Glomerular visceral epithelial cell (primary cell): ENCODE results near the gene ATG10.
"Not testable (repeated sequence)": the region's sequence is repeated elsewhere in the genome, so short reads cannot be mapped to it uniquely, and the experiment has no call there.

ENCODE experiments used
- DNase-seq: peaks from one replicate; pipeline ENCODE4 v3.0.0-alpha.2; 2016; ENCODE audit errors: extremely low spot score

ATG10 gene

DNA sequence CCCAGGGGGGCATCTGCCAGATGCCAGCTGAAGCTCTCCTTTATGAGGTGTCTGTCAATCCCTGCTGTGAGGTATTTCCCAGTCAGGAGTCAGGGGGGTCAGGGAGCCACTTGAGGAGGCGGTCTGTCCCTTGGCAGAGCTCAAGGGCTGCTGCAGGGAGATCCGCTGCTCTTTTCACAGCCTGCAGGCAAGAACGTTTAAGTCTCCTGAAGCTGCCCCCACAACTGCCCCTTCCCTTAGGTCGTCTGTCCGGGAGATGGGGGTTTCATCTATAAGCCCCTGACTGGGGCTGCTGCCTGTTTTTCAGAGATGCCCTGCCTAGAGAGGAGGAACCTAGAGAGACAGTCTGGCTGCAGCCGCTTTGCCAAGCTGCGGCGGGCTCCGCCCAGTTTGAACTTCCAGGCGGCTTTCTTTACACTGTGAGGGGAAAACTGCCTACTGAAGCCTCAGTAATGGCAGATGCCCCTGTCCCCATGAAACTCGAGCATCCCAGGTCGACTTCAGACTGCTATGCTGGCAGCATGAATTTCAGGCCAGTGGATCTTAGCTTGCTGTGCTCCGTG is 158.0 kb downstream of the ATG10 start:
- no peak for DNase-seq

DNA sequence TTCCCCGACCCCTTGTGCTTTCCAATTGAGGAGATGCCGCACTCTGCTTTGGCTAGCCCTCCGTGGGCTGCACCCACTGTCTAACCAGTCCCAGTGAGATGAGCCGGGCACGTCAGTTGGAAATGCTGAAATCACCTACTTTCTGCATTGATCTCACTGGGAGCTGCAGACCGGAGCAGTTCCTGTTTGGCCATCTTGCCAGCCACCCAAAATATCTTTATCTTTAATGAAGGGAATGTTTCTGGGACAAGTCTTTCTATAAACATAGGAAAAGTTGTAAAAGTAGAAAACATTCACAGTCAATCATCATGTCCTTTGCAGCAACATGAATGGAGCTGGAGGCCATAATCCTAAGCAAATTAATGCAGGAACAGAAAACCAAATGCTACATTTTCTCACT is 158.8 kb downstream of the ATG10 start:
- no peak for DNase-seq

DNA sequence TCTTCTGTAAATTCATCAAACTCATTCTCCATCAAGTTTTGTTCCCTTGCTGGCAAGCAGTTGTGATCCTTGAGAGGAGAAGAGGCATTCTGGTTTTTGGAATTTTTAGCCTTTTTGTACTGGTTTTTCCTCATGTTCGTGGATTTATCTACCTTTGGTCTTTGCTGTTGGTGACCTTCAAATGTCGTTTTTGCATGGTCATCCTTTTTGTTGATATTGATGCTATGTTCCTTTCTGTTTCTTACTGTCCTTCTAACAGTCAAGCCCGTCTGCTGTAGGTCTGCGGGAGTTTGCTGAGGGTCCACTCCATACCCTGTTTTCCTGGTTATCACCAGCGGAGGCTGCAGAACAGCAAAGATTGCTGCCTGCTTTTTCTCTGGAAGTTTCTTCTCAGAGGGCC is 165.4 kb downstream of the ATG10 start:
- no peak for DNase-seq

DNA sequence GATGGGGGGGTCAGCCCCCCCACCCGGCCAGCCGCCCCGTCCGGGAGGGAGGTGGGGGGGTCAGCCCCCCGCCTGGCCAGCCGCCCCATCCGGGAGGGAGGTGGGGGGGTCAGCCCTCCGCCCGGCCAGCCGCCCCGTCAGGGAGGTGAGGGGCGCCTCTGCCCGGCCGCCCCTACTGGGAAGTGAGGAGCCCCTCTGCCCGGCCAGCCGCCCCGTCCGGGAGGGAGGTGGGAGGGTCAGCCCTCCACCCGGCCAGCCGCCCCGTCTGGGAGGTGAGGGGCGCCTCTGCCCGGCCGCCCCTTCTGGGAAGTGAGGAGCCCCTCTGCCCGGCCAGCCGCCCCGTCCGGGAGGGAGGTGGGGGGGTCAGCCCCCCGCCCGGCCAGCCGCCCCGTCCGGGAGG is 168.0 kb downstream of the ATG10 start:
- not testable (repeated sequence) for DNase-seq

DNA sequence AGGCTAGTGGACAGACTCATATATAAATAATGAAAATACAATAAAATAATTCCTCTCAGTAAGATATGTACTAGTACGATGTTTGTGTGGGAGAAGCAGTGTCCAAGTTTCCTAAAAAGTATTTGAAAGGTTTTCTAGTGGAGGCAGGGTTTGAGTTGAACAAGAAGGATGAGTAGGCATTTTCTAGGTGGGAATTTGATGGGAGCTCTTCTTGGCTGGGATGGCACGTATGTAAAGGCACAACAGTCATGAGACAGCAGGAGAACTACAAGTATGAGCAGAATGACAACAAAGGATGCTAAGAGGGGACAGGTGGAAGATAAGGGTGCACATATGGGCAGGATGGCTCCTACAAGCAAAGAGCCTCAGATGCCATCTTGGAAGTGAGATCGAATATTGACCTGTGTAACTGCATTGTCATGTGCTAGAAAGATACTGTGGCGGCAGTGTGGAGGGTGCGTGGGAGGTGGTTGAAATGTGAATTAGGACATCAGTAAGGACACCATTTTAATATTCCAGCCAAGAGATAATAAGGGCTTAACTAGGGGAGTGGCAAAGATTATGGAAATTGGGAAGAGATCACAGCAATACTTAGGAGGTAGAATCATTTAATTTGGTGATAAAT is 170.5 kb downstream of the ATG10 start:
- no peak for DNase-seq

DNA sequence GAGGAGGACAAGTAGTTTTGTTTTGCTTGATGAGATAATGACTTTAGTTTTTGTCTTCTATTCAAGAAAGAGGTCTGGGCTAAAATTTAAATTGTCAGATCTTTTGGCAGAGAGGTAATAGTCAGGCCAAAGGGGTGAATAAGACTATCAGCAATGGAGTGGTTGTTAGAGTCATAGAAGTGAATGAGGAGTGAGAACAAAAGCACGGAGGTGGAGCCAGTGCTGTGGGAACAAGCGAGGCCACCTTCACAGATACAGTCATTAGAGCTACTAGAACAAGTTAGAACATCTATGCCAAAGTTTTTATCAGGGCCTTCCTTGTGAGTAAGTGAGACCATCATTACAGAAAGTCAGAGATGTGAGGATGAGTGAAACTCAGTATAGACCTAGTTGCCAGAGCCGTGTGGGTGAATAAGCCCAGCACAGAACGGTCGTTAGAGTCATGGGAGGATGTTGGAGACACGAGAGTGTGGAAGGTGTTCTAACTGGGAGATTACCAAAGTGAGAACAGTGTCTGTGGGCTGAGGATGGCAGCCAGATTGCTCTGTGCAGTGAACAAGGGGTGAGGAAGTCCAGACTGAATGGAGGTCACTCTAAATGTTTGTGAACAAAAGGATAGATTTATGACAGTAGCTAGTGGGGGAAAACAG is 171.2 kb downstream of the ATG10 start:
- DNase-seq, result no peak

DNA sequence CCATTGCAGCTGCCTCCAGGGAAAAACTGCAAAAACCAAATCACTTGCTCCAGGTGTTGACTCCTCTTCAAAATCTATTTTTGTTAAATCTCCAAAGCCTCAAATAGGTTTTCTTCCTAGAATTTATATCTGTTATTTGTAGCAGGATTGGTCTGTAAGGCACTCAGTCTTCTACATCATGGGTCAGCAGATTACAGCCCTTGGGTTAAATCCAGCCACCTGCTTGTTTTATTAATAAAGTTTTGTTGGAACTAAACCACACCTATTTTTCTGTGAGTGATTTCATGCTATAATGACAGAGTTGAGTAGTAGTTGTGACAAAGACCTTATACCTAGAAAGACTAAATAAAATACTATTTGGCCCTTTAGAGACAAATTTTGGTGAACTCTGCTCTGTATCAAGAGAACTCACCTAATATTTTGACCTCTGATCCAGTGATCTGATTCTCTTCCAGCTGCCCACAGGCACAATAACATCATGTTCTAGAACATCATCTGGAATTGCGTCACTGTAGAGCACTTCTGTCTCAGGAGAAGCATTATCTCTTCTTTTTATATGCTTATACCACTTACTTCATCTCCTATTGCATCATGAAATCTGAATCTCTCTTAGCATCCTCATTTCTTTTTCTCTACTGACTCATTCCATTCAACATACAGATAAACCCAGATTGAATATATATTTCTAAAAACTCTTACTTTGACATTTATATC is 176.2 kb downstream of the ATG10 start:
- no peak for DNase-seq

DNA sequence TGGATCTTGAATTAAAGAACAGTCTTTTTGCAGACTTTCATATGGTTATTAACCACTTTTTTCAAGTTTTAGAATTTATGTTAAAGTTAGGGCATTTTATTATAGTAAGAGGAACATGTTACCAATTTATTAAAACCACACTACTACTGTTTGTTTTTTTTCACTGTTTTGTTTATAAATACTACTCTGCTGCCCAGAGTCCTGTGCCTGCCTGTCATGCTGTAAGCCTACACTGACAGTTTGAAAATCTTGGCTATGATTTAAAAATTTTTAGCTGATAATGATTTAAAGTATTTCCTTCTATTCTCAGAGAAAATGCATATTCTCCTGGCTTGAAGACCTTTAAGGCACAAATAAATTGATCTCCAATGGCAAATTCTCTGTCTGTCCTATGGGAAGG is 177.6 kb downstream of the ATG10 start:
- no peak for DNase-seq

DNA sequence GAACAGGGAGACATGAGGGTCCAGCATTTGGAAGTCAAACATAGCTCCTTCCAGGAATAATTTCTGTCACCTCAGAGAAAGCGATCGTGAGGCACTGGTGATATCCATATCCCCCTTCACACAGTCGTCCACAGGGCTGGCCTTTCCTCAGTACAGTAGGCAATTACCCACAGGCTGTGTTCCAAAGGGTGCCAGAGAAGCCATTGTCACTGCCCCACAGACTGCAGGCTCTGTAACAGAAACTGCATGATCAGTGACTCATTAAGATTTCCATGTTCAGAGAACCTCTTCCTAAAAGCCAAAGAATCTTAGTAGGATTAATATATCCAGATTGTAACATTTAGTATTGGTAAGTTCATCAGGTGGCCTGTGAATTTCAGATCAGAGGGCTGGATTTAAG is 178.7 kb downstream of the ATG10 start:
- peak; percentile 16 for DNase-seq

DNA sequence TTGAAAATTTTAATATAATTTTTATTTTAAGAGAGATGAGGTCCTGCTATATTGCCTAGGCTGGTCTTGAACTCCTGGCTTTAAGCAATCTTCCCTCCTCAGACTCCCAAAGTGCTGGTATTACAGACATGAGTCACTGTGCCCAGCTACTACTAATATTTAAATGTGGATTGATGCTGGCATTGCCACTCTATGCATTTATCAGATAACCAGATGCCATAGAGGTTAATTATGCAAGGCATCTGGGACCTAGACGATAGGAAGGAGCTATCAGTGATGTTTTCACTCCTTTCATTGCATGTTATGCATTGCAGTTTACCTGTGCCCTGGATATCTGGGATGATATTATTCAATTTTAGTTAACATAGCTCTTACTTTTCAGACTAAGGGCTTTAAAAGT is 179.4 kb downstream of the ATG10 start:
- DNase-seq, result no peak

DNA sequence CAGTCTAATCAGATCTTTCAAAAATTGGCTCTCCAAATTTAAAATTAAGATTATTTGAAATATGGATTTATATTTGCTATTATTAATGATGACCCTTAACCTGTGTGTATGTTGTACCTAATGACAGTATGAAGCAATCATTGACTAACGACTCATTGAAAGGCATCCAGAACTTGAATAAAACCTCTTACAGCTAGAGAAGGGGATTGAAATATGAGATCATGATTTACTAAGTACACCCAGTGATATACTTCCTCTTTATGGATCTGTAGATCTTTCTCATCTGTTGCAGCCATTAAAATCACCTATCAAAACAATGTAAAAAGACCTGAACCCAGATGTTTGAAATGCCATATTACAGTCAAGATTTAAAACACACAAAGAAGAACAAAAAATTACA is 179.8 kb downstream of the ATG10 start:
- DNase-seq, result peak; percentile 9

DNA sequence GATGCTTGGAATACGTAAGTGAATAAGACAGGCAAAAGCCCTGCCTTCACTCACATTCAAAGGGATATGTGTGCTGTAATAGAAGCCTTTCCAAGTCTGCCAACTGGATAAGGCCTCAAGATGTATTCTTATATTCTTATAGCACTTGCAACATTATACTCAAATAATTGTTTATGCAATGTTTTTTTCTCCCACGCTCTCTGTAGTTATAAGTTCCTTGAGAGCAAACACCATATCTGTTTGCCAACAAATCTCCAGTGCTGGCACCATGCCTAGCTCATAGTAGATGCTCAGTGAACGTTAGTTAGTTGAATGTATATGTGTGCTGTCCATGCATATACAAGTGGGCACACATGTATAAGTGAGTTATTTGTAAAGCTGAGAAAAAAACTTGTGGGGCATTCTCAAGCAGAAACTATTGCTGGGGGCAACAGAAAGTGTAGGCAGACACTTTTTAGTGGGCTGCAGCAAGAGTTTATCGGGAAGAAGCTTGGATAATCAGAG is 181.2 kb downstream of the ATG10 start:
- DNase-seq, result no peak

DNA sequence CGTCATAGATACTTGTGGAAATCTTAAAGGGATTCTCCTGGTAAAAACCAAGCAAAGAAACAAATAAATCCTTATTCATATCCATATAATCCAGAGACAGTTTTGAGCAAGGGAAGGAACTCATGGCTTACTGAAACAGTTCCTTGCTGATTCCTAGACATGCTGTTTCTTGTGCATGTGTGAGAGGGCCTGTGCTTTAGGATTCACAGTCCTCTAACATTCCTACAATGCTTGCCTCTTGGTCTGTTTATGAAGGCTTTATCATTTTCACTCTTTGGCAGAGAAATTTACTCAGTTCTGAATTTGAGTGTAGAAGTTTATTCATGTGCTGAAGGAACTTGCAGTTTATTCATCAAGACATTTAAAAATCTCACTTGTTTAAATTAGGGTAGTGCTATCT is 183.0 kb downstream of the ATG10 start:
- no peak for DNase-seq

DNA sequence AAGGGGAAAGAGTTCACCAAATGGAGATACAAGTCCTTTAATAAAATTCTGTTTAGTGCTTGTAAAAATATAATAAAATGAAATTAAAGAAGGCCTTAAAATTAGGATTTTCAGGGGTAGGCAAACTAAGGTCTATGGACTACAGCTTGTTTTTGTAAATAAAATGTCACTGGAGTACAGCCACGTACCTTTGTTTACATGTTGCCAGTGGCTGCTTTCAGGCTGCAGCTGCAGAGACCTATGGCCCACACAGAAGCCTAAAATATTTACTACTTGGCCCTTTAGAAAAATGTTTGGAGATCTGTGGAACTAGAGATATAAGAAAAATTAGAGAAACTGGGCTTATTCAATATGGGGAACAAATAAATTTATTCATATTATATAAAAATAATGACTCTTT is 183.5 kb downstream of the ATG10 start:
- DNase-seq, result no peak

DNA sequence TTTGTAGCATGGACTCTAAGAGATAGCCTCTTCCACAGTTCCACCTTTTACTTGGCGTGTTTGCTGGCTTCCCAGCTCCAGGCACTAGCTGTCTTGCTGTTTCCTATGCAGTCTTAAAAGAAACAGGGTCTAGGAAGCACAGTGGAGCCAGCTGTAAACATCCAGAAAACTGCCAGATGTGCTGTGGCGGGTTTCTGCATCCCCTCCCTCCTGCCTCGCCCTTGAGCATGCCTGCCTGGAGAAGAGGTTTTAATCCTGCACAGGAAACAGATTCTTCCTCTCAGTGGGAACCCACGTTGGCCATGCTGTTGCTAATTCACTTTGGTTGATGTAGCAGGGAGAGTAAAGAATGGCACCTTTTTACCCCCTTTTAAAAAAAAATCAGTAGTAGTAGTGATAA is 185.1 kb downstream of the ATG10 start:
- no peak for DNase-seq

DNA sequence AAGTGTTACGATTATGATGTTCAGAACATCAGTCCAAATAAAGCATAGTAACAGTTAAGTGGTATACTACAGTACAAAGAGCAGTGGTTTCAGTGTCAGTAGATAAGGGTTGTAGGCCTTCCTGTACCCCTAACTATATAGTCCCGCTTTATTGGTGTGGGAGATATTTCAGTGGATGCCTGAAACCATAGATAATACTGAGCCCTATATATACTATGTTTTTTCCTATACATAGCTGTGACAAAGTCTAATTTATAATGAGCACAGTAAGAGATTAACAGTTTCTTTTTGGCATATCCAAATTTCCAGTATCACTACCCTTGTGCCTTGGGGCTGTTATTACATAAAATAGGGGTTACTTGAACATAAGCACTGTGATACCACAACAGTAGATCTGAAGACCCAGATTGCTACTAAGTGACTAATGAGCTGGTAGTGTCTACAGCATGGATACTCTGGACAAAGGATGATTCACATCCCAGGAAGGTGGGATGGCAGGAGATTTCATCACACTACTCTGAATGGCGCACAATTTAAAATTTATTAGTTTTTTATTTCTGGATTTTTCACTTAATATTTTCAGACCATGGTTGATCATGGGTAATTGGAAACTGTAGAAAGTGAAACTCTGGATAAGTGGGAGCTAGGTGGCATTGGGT is 187.1 kb downstream of the ATG10 start:
- DNase-seq, result peak; percentile 76

DNA sequence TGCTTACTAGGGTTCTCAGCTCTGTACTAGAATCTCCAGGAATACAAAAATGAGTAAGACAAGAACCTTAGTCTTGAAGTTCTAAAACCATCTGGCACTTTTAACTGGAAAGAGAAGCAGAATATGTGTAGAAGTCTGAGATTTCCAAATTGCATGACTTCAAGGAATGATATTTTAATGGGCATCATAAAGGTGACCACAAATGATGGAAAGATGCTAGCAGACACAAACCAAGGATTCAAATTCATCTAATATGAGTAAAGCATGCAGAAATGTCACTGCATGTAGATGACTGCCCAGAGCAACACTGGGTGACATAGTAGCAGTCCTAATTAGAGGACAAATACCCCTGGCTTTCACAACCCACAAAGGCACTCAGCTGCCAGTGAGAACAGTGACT is 189.1 kb downstream of the ATG10 start:
- DNase-seq, result peak; percentile 49

DNA sequence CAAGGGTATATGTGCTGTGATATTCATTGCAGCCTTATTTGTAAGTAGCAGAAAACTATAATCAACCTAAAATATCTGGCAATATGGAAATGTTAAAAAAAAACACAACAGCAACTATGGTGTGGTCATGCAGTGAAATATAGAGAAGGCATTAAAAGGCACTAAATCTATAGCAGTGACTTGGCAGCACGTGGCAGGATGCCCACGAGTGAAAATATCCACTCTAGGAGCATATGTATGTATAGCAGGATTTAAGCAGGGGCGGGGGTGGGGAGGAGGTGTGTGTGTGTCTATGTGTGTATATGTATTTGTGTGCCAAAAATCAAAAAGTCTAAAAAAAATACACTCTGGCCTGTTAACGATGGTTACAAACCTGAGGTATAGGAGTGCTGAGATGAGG is 190.8 kb downstream of the ATG10 start:
- DNase-seq, result no peak

DNA sequence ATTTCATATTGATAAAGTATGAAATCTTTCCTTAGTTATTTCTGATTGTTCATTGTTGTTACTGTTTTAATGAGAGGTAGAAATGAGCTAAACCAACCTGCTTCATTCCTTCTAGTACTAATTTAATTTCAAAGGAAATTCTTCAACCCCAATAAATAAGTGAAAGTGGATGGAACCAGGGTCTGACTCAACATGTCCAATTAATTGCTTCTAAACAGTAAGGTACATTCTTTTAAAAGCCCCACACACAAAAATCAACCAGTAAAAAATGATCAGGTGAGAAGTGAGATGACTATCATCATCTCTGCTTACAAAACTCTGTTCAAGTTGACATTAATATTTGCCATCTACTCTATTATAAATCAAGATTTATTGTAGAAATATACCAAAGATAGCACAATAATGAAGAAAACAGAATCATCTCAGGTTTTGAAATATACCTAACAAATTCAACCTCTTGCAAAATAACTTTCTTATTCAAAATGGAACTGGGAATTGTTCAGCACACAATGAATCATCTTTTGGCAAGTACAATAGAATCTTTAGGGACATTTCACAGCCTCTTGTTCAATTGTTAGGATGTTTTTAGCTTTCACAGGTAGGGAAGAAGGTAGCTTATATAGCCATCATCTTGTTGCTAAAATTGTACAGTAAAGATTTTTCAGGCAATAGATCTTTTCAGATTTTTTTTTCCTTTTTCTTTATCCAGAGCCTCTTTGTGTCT is 191.8 kb downstream of the ATG10 start:
- DNase-seq, result no peak

DNA sequence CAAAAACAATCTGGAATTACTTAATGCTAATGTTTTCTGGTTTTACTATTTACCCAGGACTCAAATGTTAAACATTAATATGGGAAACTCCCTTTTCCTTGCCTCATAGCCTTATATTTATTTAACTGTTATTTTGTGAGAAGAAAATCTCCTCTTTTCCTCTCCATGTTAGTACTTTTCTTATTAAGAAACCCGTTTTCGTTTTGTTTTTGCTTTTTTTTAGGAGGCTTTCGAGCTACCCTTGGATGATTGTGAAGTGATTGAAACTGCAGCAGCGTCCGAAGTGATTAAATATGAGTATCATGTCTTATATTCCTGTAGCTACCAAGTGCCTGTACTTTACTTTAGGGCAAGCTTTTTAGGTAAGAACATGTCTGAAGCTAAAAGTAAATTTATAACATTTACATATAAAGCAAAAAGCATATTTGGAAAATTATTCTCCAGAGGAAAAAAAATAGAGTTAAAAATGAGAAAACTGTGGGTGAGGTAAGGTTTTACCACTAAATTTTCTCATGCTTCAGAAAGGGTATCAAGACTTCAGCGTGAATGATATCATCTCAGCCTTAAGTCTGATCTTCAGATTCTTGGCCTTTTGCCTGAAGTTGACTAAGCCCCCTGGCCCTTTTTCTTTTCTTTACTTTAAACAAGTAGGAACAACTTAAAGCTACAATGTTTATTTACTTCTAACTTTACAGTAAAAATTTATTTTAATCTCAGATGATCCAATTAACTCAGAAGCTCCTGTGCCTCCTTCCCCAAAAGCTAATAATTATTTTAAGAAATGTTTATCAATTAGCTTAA is 192.6 kb downstream of the ATG10 start:
- peak; percentile 93 for DNase-seq
